CD4-positive, alpha-beta T cell (primary cell): ENCODE results near the gene TBC1D16. TPM values are rescaled to one million over a fixed set of nuclear protein-coding genes. Genes with fewer than 3 reads are reported as not detected.
A peak's percentile ranks its signal among the peaks of the same experiment; 100 is the strongest.

Experiments
- ATAC-seq: fragments of 200-7000 bp; cut with Tn5 transposase; one replicate; pipeline ENCODE4 v1.10.0; 2022; ENCODE audit warnings: mild to moderate bottlenecking; ENCODE audit not compliant: poor library complexity
- CTCF ChIA-PET: fragments of 350-600 bp; sonication (Branson Sonifier 250); formaldehyde crosslinking; loops from one replicate; lab custom pipeline; 2021; ENCODE audit warnings: antibody characterized with exemption, inconsistent platforms; lab: Charles Lee
- POLR2A ChIA-PET: fragments of 350-600 bp; sonication (Branson Sonifier 250); formaldehyde crosslinking; loops from one replicate; lab custom pipeline; 2021; ENCODE audit warnings: antibody characterized with exemption, inconsistent platforms; lab: Charles Lee
- DNase-seq, 14 experiments: peaks; one replicate each; pipeline ENCODE4 v3.0.0-alpha.2; 2013 to 2020; ENCODE audit warnings: mixed read lengths in 2 of 14
- H3K27ac ChIP-seq, 2 donors: one replicate each; pipeline versions ENCODE4 v1.5.1 to v1.7.0; 2013; ENCODE audit warnings: low read length in 2 of 2, low read depth in 1 of 2, mild to moderate bottlenecking in 1 of 2
- H3K27me3 ChIP-seq, 2 experiments: 1 replicate in 1 of 2; 2 replicates in 1 of 2; pipeline versions ENCODE4 v1.6.1 to v1.7.0; 2013; ENCODE audit warnings: low read length in 2 of 2, control low read depth in 1 of 2, mild to moderate bottlenecking in 1 of 2, moderate library complexity in 1 of 2; ENCODE audit not compliant: insufficient read depth in 2 of 2, control insufficient read depth in 1 of 2
- H3K36me3 ChIP-seq: one replicate; pipeline ENCODE4 v1.6.1; 2013; ENCODE audit warnings: low read length, control low read depth; ENCODE audit not compliant: insufficient read depth
- H3K4me1 ChIP-seq: one replicate; pipeline ENCODE4 v1.6.1; 2013; ENCODE audit warnings: low read length, control low read depth; ENCODE audit not compliant: insufficient read depth
- H3K4me3 ChIP-seq: one replicate; pipeline ENCODE4 v1.5.1; 2013; ENCODE audit warnings: mild to moderate bottlenecking, low read length, moderate library complexity
- H3K9me3 ChIP-seq, 2 experiments: 1 replicate in 1 of 2; 2 replicates in 1 of 2; pipeline versions ENCODE4 v1.6.1 to v1.7.0; 2013; ENCODE audit warnings: low read length in 2 of 2, mild to moderate bottlenecking in 2 of 2, control low read depth in 1 of 2, moderate library complexity in 1 of 2; ENCODE audit not compliant: control insufficient read depth in 1 of 2, insufficient read depth in 1 of 2
- H3K27ac Mint-ChIP-seq: one replicate; pipeline ENCODE4 v1.8.0; 2020; ENCODE audit warnings: mixed read lengths
- H3K27me3 Mint-ChIP-seq: one replicate; pipeline ENCODE4 v1.8.0; 2021; ENCODE audit warnings: mixed read lengths
- H3K36me3 Mint-ChIP-seq: one replicate; pipeline ENCODE4 v1.8.0; 2021; ENCODE audit warnings: low read depth, mixed read lengths
- H3K4me1 Mint-ChIP-seq: one replicate; pipeline ENCODE4 v1.8.0; 2021; ENCODE audit warnings: low read depth, mixed read lengths
- H3K4me3 Mint-ChIP-seq: one replicate; pipeline ENCODE4 v1.8.0; 2020; ENCODE audit warnings: mild to moderate bottlenecking, mixed read lengths
- H3K9me3 Mint-ChIP-seq: one replicate; pipeline ENCODE4 v1.8.0; 2020; ENCODE audit warnings: mixed read lengths
- intact Hi-C, 2 experiments: fragments of 100-400 bp; cut with DNase I in 1 of 2; cut with micrococcal nuclease in 1 of 2; formaldehyde crosslinking; loops; one replicate each; pipeline versions ENCODE4 v1.15.1 to v1.9.0; 2023 to 2025; cut with DNase I, micrococcal nuclease
- total RNA-seq, 174 experiments: library from RNA in 2 of 174; stranded (reverse) in 2 of 174; gene quantifications; one replicate each; pipeline ENCODE4 v1.2.3 and lab custom pipeline; 2021 to 2026
- TF ChIP-seq, protein P1 (sequence below): fragments of 200-600 bp; IDR thresholded peaks from one replicate; pipeline ENCODE4 v1.8.0; 2022; ENCODE audit warnings: antibody characterized with exemption, mild to moderate bottlenecking

The TBC1D16 gene
- total RNA-seq, 2 experiments from 2014 or later: 1.9 to 2.5 TPM

DNA sequence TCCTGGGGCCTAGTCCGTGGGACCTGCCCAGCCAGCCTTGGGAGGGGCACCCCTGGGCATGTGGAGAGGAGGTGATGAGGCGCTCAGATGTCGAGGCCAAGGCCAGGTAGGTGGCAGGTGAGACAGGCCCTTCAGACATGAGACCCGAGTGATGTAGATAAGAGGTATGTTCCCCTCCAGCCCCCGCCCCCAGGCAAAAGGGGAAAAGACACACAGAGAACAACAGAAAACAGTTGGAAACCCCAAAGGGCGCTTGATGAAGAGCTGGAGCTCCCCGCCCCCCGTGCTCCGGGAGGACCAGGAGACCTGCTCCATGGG, 101.1 kb downstream of the TBC1D16 start:
- no peak overlapping the region for H3K27ac ChIP-seq
- no peak for ATAC-seq
- no peaks in the 10 kb centered on the region for H3K36me3 Mint-ChIP-seq
- TF ChIP-seq, protein P1, sequence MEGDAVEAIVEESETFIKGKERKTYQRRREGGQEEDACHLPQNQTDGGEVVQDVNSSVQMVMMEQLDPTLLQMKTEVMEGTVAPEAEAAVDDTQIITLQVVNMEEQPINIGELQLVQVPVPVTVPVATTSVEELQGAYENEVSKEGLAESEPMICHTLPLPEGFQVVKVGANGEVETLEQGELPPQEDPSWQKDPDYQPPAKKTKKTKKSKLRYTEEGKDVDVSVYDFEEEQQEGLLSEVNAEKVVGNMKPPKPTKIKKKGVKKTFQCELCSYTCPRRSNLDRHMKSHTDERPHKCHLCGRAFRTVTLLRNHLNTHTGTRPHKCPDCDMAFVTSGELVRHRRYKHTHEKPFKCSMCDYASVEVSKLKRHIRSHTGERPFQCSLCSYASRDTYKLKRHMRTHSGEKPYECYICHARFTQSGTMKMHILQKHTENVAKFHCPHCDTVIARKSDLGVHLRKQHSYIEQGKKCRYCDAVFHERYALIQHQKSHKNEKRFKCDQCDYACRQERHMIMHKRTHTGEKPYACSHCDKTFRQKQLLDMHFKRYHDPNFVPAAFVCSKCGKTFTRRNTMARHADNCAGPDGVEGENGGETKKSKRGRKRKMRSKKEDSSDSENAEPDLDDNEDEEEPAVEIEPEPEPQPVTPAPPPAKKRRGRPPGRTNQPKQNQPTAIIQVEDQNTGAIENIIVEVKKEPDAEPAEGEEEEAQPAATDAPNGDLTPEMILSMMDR: no peak
- peaks cover 44% of the 10 kb centered on the region for H3K4me1 ChIP-seq
- H3K9me3 Mint-ChIP-seq: no peaks in the 10 kb centered on the region
- H3K27me3 Mint-ChIP-seq: peaks cover 45% of the 10 kb centered on the region
- no peak for DNase-seq
- intact Hi-C loops: no loop called here
- H3K4me3 Mint-ChIP-seq: no peak overlapping the region
- H3K27me3 ChIP-seq: peaks cover 32 to 33% of the 10 kb centered on the region in 2 experiments
- ChIA-PET CTCF (no interaction called here), POLR2A (no interaction called here)
- no peaks in the 10 kb centered on the region for H3K4me1 Mint-ChIP-seq
- no peaks in the 10 kb centered on the region for H3K36me3 ChIP-seq
- H3K4me3 ChIP-seq: no peak overlapping the region
- H3K27ac Mint-ChIP-seq: no peak overlapping the region
- H3K9me3 ChIP-seq: no peaks in the 10 kb centered on the region

DNA sequence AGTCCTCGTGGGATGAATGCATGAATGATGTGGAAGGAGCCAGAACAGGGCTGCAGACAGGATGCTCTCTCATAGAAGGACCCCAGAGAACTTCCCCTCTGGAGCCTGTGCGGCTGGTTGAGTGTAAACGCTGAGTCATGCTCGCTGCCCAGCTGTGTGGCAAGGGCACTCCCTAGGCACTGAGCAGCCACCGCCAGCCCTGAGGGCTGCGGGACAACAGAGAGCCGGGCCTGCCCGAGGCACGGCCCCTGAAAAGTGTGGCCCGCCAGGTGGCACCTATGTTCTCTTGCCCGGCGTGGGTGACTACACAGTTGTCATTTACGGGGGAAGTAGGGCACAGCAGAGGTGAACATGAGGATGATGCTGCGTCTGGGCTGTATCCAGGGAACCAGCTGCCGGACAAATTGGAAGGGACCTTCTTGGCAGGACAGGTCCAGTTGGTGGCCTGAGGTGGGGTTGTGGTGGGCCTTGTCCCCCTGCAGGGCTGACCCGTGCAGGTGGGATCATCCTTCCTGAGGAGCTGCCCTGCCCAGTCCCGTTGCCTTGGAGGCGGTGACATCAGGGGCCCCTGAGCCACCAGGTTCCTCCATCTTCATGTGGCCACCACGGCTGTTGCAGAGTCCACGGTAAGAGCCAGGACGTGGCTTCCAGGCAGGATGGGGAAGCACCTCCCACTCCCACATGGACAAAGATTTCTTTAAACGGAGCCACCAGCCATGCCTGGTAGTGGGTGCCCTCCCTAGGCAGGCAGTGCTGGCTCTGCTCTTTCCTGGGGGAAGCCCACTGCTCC, 101.6 kb downstream of the TBC1D16 start:
- H3K27ac ChIP-seq: no peak overlapping the region
- peaks cover 35 to 38% of the 10 kb centered on the region in 2 experiments for H3K27me3 ChIP-seq
- TF ChIP-seq, protein P1: no peak
- ATAC-seq (peak; percentile 26), DNase-seq (peak in 3 of 14 experiments; percentile 6 to 53 (median 42))
- Mint-ChIP-seq H3K27me3 (peaks cover 45% of the 10 kb centered on the region), H3K27ac (no peak overlapping the region), H3K4me1 (no peaks in the 10 kb centered on the region), H3K9me3 (no peaks in the 10 kb centered on the region), H3K4me3 (no peak overlapping the region), H3K36me3 (no peaks in the 10 kb centered on the region)
- H3K4me1 ChIP-seq: peaks cover 44% of the 10 kb centered on the region
- no peak overlapping the region for H3K4me3 ChIP-seq
- H3K36me3 ChIP-seq: no peaks in the 10 kb centered on the region
- ChIA-PET POLR2A (no interaction called here), CTCF (no interaction called here)
- intact Hi-C loops: no loop called here
- H3K9me3 ChIP-seq: peaks cover 0 to 3% of the 10 kb centered on the region in 2 experiments

DNA sequence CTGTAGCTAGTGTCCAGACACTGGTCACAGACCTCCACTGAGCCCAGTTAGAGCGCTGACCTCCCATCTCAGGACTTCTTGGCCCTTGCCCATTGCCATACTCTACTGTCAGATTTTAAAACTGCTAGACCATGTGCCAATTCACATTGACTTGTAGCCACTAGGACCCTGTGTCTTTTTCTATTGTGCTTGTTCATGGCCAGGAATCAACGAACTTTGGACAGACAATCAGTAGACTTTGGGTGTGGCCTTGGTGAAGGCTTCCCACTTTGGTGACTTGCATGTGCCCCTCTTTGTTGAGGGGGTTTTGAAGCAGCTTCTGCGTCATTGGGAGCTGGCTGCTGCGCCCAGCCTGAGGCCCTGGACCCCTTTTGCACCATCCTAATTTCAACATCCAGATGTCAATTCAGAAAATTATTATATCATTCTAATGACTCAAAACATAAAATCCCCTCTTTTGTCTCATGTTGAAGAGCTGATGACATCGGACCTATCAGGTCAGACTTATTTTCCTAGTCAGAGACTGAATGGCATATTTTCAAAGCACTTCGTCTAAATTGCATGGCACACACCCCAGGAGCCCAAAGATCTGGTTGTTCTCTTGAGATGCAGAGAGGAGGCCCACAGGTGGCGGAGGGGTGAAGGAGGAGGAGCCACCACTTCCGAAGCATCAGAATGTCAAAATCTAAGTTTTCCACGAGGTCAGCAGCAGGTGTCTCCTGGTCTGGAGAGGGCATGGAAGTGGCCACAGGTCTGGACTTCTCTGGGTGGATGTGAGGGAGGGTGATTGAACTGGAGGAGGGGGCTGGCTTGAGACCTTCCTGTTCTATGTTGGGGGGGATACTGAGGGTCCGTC, 103.0 kb downstream of the TBC1D16 start:
- no peaks in the 10 kb centered on the region for H3K4me1 Mint-ChIP-seq
- intact Hi-C loops: no loop called here
- H3K27ac Mint-ChIP-seq: no peak overlapping the region
- Histone ChIP-seq H3K9me3 (peaks cover 0 to 10% of the 10 kb centered on the region in 2 experiments), H3K27ac (no peak overlapping the region), H3K4me1 (peaks cover 48% of the 10 kb centered on the region), H3K4me3 (no peak overlapping the region), H3K27me3 (peaks cover 38 to 52% of the 10 kb centered on the region in 2 experiments), H3K36me3 (no peaks in the 10 kb centered on the region)
- ChIA-PET CTCF (no interaction called here), POLR2A (no interaction called here)
- ATAC-seq: no peak
- no peaks in the 10 kb centered on the region for H3K9me3 Mint-ChIP-seq
- H3K36me3 Mint-ChIP-seq: no peaks in the 10 kb centered on the region
- peaks cover 57% of the 10 kb centered on the region for H3K27me3 Mint-ChIP-seq
- TF ChIP-seq, protein P1: no peak
- peak overlapping the region; percentile 25 for H3K4me3 Mint-ChIP-seq
- no peak for DNase-seq
